Neural progenitor cell (in vitro differentiated cells): Measurements from ENCODE around the gene MYMK.

Experiments used
- EZH2 ChIP-seq: fragments of 200-600 bp; sonication (generic); IDR thresholded peaks from 2 replicates; pipeline ENCODE4 v1.6.1; 2017; ENCODE audit warnings: antibody characterized with exemption, mild to moderate bottlenecking, moderate library complexity
- EZH2phosphoT487 ChIP-seq: fragments of 200-600 bp; sonication (generic); IDR thresholded peaks from 2 replicates; pipeline ENCODE4 v1.6.1; 2017; ENCODE audit warnings: antibody characterized with exemption
- TF ChIP-seq, protein P1 (sequence below): fragments of 200-600 bp; sonication (generic); IDR thresholded peaks from 2 replicates; pipeline ENCODE4 v1.5.1; 2017; ENCODE audit warnings: antibody characterized with exemption, mild to moderate bottlenecking

DNA sequence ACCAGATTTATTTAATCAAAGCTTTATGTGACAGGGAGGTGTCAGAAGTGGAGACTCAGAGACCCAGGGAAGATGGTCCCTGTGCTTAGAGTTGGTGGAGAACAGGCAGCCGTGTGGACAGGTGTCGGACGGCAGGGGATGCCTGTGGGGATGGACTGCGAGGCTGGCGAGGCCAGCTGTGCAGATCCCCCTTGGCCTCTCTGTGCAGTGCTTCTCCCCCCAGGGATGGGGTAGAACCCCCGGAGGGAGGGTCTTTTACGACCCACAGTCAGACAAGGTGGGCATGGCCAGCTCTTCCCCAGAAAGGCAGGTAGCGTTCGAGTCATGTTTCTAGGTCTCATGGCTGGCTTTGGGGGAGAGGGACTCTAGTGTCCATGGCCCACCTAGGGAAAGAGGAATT is 41.1 kb downstream of the MYMK start:
- TF ChIP-seq, protein P1, sequence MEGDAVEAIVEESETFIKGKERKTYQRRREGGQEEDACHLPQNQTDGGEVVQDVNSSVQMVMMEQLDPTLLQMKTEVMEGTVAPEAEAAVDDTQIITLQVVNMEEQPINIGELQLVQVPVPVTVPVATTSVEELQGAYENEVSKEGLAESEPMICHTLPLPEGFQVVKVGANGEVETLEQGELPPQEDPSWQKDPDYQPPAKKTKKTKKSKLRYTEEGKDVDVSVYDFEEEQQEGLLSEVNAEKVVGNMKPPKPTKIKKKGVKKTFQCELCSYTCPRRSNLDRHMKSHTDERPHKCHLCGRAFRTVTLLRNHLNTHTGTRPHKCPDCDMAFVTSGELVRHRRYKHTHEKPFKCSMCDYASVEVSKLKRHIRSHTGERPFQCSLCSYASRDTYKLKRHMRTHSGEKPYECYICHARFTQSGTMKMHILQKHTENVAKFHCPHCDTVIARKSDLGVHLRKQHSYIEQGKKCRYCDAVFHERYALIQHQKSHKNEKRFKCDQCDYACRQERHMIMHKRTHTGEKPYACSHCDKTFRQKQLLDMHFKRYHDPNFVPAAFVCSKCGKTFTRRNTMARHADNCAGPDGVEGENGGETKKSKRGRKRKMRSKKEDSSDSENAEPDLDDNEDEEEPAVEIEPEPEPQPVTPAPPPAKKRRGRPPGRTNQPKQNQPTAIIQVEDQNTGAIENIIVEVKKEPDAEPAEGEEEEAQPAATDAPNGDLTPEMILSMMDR, result no peak
- TF ChIP-seq EZH2, result no peak
- TF ChIP-seq EZH2phosphoT487, result no peak
